Fibroblast of the aortic adventitia (primary cell): ENCODE data around the gene SESTD1. TPM values are rescaled to one million over a fixed set of nuclear protein-coding genes. Genes with fewer than 3 reads are reported as not detected.
"Not testable (repeated sequence)": the region's sequence is repeated elsewhere in the genome, so short reads cannot be mapped to it uniquely, and the experiment has no call there.

Source experiments
- DNase-seq: peaks from one replicate; pipeline ENCODE4 v3.0.0-alpha.2; 2010; ENCODE audit warnings: low read depth
- H3K4me3 ChIP-seq: 2 replicates; pipeline ENCODE4 v1.5.1; 2011; ENCODE audit warnings: low read depth, mild to moderate bottlenecking, control low read depth, low read length, moderate library complexity
- total RNA-seq: library from RNA; depleted of rRNA; stranded (reverse); fragments of >200 nt; gene quantifications from 2 replicates; pipeline ENCODE4 v1.2.3, GENCODE V29; 2012; ENCODE audit warnings: low replicate concordance
- TF ChIP-seq, protein P1 (sequence below): IDR thresholded peaks from 2 replicates; pipeline ENCODE4 v1.5.1; 2011; ENCODE audit warnings: mild to moderate bottlenecking, low read length, control low read depth, inconsistent platforms; ENCODE audit not compliant: insufficient read depth

SESTD1 gene
- total RNA-seq, 1 donor = 62.3 TPM

DNA sequence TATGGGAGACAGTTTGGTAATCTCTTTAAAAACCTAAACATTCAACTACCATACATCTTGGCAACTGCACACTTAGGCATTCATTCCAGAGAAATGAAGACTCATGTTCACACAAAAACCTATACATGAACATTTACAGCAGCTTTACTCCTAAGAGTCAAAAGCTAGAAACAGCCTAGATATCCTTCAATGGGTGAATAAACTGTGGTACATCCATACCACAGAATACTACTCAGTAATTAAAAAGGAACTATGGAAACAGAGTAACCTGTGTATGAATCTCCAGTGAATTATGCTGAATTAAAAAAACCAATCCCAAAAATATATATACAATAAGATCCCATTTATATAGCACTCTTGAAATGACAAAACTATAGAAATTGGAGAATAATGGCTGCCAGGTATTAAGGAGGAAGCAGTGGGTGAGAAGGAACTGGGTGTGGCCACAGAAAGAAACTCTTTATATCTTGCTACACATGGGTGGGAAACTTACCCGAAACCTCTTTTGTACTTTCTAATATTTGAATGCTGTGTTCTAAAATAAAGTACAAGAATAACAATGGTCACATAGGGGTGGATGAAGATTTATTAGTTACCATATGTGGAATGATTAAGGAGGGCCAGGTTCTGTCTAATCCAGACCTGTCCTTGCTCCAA lies 13.7 kb downstream of the SESTD1 start:
- DNase-seq = no peak
- TF ChIP-seq, protein P1, sequence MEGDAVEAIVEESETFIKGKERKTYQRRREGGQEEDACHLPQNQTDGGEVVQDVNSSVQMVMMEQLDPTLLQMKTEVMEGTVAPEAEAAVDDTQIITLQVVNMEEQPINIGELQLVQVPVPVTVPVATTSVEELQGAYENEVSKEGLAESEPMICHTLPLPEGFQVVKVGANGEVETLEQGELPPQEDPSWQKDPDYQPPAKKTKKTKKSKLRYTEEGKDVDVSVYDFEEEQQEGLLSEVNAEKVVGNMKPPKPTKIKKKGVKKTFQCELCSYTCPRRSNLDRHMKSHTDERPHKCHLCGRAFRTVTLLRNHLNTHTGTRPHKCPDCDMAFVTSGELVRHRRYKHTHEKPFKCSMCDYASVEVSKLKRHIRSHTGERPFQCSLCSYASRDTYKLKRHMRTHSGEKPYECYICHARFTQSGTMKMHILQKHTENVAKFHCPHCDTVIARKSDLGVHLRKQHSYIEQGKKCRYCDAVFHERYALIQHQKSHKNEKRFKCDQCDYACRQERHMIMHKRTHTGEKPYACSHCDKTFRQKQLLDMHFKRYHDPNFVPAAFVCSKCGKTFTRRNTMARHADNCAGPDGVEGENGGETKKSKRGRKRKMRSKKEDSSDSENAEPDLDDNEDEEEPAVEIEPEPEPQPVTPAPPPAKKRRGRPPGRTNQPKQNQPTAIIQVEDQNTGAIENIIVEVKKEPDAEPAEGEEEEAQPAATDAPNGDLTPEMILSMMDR = no peak
- H3K4me3 ChIP-seq = no peak overlapping the region

DNA sequence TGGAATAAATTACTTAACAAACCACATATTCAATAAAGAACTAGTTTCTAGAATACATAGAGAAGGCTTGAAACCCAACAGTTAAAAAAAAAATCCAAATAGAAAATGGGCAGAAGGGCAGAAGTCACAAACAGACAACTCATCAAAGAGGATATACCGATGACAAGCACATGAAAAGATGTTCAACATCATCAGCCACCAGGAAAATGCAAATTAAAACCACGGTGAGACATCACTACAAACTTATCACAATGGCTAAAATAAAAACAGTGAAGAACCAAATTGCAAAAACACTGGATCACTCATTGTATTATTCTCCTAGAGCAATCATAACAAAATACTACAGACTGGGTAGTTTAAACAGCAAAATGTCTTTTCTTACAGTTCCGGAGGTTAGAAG lies 14.5 kb downstream of the SESTD1 start:
- TF ChIP-seq, protein P1 = no peak
- DNase-seq = no peak

DNA sequence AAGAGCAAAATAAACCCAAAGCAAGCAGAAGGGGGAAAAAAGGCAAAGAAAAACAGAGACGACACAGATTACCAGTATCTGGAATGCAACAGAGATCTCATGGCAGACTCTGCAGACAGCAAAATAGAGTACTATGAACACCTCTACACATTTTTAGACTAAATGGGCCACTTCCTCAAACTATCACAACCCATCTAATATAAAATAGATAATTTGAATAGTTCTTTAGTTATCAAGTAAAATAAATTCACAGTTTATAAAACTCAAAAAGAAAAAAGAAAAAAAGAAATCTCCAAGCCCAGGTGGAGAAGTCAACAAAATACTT lies 16.6 kb downstream of the SESTD1 start:
- no peak overlapping the region for H3K4me3 ChIP-seq
- no peak for DNase-seq
- TF ChIP-seq, protein P1 = no peak

More for the DNA sequence above, 14.5 kb downstream of the SESTD1 start:
- no peak overlapping the region for H3K4me3 ChIP-seq

DNA sequence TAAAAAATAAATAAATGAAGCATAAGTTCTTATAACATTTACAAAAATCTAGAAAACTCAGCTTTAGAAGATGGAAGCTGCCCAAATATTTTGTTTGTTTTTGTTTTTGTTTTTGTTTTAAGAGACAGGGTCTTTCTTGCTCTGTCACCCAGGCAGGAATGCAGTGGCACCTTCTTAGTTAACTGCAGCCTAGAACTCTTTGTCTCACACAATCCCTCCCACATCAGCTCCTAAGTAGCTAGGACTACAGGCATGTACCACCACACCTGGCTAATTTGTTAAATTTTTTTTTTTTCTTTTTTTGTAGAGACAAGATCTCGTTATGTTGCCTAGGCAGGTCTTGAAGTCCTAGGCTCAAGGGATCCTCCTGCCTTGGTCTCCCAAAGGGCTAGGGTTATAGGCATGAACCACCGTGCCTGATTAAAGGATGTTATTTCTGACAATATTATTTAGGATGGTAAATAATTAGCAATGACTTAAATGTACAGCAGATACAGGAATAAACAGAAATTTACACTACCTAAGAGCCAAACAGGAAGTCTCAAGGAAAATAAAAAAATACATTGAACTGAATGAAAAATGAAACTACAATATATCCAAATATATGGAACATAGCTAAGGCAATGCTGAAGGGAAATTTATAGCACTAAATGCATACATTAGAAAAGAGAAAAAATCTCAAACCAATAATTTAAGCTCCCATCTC lies 17.2 kb downstream of the SESTD1 start:
- H3K4me3 ChIP-seq = no peak overlapping the region
- DNase-seq = no peak
- TF ChIP-seq, protein P1 = no peak

DNA sequence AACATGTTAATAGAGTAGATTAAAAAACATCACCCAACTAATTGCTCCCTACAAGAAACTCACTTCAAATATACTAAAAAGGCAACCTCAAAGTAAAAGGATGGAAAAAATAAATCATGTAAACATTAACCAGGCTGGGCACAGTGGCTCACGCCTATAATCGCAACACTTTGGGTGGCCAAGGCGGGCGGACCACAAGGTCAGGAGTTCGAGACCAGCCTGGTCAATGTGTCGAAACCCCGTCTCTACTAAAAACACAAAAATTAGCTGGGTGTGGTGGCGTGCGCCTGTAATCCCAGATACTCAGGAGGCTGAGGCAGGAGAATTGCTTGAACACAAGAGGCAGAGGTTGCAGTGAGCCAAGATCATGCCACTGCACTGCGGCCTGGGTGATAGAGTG lies 18.8 kb downstream of the SESTD1 start:
- H3K4me3 ChIP-seq = not testable (repeated sequence)

DNA sequence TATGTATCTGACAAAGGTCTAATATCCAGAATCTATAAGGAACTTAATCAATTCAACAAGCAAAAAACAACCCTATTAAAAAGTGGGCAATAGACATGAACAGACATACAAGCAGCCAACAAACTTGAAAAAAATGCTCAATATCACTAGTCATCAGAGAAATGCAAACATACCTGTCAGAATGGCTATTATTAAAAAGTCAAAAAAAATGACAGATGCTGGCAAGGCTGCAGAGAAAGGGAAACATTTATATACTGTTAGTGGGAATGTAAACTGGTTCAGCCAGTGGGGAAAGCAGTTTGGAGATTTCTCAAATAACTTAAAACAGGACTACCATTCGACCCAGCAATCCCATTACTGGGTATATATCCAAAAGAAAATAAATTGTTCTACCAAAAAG lies 21.6 kb downstream of the SESTD1 start:
- no peak overlapping the region for H3K4me3 ChIP-seq
- DNase-seq = no peak
- TF ChIP-seq, protein P1 = no peak

More for the DNA sequence above, 18.8 kb downstream of the SESTD1 start:
- not testable (repeated sequence) for DNase-seq

DNA sequence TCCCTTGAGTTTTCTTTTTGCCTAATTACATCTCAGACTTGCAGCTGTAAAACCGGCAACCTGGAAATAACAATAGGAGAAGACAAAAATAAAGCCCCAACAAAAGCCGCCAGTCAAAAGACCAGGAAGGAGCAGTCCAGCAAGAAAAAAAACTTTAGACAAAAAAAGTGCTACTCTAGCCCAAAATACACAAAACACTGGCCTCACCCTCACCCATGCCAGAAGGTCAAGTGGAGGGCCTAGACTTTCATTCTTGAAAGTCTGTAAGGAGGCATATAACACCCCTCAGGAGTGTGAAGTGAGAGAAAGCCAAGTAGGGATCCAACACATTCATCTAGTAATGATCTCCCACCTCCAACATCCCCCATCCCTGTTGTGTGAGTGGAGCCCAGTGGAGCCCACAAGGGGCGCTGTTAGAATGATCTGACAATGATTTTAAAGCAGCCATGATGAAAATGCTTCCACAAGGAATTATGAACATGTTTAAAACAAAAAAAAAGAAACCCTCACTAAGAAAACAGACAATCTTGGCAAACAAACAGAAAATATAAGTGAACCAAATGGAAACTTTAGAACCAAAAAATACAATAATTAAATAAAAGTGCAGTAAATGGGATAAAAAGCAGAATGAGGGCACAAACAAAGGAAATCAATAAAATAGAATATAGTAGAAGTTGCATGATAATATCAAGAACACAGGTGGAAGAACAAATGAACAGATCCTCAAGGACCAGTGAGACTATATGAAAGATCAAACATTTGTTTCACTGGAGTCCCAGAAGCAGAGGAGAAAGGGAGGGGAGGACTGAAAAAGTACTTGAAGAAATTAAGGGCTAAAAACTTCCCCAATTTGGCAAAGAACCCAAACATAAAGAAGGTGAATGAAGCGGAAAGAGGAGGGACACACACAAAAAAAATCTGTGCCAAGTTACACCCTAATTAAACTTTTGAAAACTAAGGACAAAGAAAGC lies 23.9 kb downstream of the SESTD1 start:
- H3K4me3 ChIP-seq = no peak overlapping the region
- DNase-seq = no peak
- TF ChIP-seq, protein P1 = no peak
